ENCODE measurements around the gene ZNRF3.

The ZNRF3 gene

GRCh38 chr22:29043906-29044575 lies 160.7 kb downstream of the ZNRF3 start:
- DNase-seq (ENCODE audit: low spot score), result no peak
- no peak overlapping the region for H3K4me3 ChIP-seq
- peak overlapping the region; percentile 47 to 62 for H3K27ac ChIP-seq
- TF ChIP-seq, protein P1, sequence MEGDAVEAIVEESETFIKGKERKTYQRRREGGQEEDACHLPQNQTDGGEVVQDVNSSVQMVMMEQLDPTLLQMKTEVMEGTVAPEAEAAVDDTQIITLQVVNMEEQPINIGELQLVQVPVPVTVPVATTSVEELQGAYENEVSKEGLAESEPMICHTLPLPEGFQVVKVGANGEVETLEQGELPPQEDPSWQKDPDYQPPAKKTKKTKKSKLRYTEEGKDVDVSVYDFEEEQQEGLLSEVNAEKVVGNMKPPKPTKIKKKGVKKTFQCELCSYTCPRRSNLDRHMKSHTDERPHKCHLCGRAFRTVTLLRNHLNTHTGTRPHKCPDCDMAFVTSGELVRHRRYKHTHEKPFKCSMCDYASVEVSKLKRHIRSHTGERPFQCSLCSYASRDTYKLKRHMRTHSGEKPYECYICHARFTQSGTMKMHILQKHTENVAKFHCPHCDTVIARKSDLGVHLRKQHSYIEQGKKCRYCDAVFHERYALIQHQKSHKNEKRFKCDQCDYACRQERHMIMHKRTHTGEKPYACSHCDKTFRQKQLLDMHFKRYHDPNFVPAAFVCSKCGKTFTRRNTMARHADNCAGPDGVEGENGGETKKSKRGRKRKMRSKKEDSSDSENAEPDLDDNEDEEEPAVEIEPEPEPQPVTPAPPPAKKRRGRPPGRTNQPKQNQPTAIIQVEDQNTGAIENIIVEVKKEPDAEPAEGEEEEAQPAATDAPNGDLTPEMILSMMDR (IDR thresholded peaks at IDR 0.05), result no peak

- Histone ChIP-seq H3K4me3 (no peak overlapping the region), H3K27ac (peak overlapping the region; percentile 47 to 62)
- TF ChIP-seq, protein P1 (IDR thresholded peaks at IDR 0.05), result no peak
- DNase-seq (ENCODE audit: low spot score), result no peak
These were observed 161.3 kb downstream of the ZNRF3 start for GRCh38 chr22:29044657-29045176.

DNA sequence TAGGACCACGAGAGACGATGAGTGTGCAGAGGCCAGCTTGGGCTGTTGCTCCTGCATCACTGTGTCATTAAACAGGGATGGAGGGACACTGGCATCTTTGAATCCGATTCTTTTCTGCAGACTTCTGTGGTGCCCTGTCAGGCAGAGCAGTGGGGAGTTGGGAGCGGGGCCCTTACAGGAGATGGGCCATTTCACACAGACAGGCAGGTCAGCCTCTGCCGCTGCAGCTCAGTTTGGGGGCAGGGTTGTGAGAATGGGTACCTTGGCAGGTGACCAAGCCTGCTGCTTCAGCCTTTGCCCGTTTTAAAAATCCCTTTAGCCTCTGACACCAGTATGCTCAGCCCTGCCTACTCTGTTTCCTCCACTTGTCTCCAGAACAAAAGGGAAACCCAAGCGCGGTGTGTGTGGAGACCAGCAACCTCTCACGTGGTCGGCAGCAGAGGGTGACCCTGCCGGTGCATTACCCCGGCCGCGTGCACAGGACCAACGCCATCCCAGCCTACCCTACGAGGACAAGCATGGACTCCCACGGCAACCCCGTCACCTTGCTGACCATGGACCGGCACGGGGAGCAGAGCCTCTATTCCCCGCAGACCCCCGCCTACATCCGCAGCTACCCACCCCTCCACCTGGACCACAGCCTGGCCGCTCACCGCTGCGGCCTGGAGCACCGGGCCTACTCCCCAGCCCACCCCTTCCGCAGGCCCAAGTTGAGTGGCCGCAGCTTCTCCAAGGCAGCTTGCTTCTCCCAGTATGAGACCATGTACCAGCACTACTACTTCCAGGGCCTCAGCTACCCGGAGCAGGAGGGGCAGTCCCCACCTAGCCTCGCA lies 165.7 kb downstream of the ZNRF3 start:
- DNase-seq (ENCODE audit: low spot score), result no peak
- H3K4me3 ChIP-seq, result no peak overlapping the region

GRCh38 chr22:29049655-29050263 lies 166.4 kb downstream of the ZNRF3 start:
- no peak overlapping the region for H3K4me3 ChIP-seq
- no peak for DNase-seq (ENCODE audit: low spot score)
- TF ChIP-seq, protein P1 (IDR thresholded peaks at IDR 0.05), result no peak
- no peak overlapping the region for H3K27ac ChIP-seq

More for the DNA sequence above, 165.7 kb downstream of the ZNRF3 start:
- TF ChIP-seq, protein P1 (IDR thresholded peaks at IDR 0.05), result no peak
- H3K27ac ChIP-seq, result no peak overlapping the region

GRCh38 chr22:29050457-29050856 lies 167.1 kb downstream of the ZNRF3 start:
- Histone ChIP-seq H3K27ac (no peak overlapping the region), H3K4me3 (no peak overlapping the region)
- TF ChIP-seq, protein P1 (IDR thresholded peaks at IDR 0.05), result no peak
- DNase-seq (ENCODE audit: low spot score), result no peak

- TF ChIP-seq, protein P1 (IDR thresholded peaks at IDR 0.05), result no peak
- Histone ChIP-seq H3K27ac (no peak overlapping the region), H3K4me3 (no peak overlapping the region)
- DNase-seq (ENCODE audit: low spot score), result no peak
These were observed 169.8 kb downstream of the ZNRF3 start for GRCh38 chr22:29053048-29053702.
